ENCODE data around the gene PAGE1. TPM values are rescaled to one million over a fixed set of nuclear protein-coding genes. Genes with fewer than 3 reads are reported as not detected.

Gene PAGE1
- total RNA-seq, 2 donors from 2014 or later: 8.9 TPM; not detected in 1

DNA sequence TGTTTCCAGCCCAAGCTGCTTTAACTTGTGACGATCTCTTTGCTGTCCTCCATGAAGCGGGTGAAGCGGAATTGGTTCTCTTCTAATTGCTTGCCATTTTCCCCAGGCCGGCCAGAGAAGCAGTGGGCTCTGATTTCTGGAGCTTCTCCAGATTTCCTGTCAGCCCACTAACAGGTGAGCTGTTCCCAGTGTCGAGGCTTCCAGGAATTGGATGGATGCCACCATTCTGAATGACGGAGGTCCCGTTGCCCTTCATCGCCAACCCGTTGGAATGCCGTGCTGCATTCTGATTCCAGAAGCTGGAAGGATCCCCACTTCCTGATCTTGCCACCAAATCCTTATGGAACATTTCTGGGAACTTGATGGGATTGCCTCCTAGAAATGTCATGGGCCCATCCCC, 31.0 kb downstream of the PAGE1 start:
- 91% methylated on average over 4 of the region's 10 CpGs for WGBS
- H3K27me3 ChIP-seq (replicated peaks; ENCODE audit: insufficient read depth): no peaks in the 10 kb centered on the region
- H3K4me1 ChIP-seq (replicated peaks): no peaks in the 10 kb centered on the region
- no peak overlapping the region for H3K4me3 ChIP-seq
- H3K27ac ChIP-seq: no peak overlapping the region
- no peak for DNase-seq (ENCODE audit: low spot score)
- H3K36me3 ChIP-seq: no peaks in the 10 kb centered on the region
- intact Hi-C loops (cut with DNase I): no loop called here
- TF ChIP-seq POLR2AphosphoS5 (IDR thresholded peaks at IDR 0.05) (no peak), POLR2A (IDR thresholded peaks at IDR 0.05) (no peak)
- TF ChIP-seq, protein P1, sequence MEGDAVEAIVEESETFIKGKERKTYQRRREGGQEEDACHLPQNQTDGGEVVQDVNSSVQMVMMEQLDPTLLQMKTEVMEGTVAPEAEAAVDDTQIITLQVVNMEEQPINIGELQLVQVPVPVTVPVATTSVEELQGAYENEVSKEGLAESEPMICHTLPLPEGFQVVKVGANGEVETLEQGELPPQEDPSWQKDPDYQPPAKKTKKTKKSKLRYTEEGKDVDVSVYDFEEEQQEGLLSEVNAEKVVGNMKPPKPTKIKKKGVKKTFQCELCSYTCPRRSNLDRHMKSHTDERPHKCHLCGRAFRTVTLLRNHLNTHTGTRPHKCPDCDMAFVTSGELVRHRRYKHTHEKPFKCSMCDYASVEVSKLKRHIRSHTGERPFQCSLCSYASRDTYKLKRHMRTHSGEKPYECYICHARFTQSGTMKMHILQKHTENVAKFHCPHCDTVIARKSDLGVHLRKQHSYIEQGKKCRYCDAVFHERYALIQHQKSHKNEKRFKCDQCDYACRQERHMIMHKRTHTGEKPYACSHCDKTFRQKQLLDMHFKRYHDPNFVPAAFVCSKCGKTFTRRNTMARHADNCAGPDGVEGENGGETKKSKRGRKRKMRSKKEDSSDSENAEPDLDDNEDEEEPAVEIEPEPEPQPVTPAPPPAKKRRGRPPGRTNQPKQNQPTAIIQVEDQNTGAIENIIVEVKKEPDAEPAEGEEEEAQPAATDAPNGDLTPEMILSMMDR (IDR thresholded peaks at IDR 0.05): no peak
- no peaks in the 10 kb centered on the region for H3K9me3 ChIP-seq

DNA sequence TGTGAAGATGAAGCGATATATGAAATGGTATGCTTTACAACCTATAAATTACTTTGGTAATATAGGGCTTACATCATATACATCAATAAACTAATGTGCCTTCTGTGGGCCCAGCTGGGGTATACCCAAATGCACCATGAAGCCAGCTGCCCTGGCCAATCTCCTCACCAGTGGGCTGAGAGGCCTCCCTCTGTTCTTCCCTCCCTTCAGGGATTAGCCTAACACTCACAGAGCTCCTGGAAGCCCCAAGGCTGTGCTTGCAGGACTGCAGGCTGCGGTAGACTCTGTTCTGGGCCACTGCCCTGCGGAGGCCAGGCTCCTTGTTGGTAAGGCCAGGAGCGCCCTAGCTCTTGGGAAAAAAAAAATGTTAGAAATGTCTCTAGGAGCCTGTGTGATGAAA, 33.9 kb downstream of the PAGE1 start:
- H3K4me3 ChIP-seq: no peak overlapping the region

DNA sequence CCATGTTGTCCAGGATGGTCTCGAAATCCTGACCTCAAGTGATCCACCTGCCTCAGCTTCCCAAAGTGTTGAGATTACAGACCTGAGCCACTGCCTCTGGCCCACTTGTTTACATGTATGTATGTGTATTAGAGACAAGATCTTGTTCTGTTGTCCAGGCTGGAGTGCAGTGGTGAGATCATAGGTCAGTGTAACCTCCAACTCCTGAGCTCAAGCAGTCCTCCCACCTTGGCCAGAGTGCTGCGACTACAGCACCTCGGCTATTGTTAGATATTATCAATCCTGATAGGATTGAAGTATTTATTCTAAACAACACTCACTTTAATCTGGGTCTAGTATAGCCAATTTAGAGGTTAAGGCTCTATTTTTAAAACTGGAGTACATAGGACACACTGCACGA, 36.0 kb downstream of the PAGE1 start:
- H3K4me3 ChIP-seq: no peak overlapping the region
- no peak for DNase-seq (ENCODE audit: low spot score)
- intact Hi-C loops (cut with DNase I): no loop called here
- no peaks in the 10 kb centered on the region for H3K9me3 ChIP-seq
- no peak overlapping the region for H3K27ac ChIP-seq
- WGBS: 79% methylated on average over 4 of the region's 4 CpGs
- H3K4me1 ChIP-seq (replicated peaks): no peaks in the 10 kb centered on the region
- TF ChIP-seq POLR2A (IDR thresholded peaks at IDR 0.05): no peak
- no peak for TF ChIP-seq POLR2AphosphoS5 (IDR thresholded peaks at IDR 0.05)
- TF ChIP-seq, protein P1 (IDR thresholded peaks at IDR 0.05): no peak
- H3K27me3 ChIP-seq (replicated peaks; ENCODE audit: insufficient read depth): no peaks in the 10 kb centered on the region
- no peaks in the 10 kb centered on the region for H3K36me3 ChIP-seq

More for the DNA sequence above, 33.9 kb downstream of the PAGE1 start:
- intact Hi-C loops (cut with DNase I): no loop called here
- TF ChIP-seq, protein P1 (IDR thresholded peaks at IDR 0.05): no peak
- TF ChIP-seq POLR2A (IDR thresholded peaks at IDR 0.05) (no peak), POLR2AphosphoS5 (IDR thresholded peaks at IDR 0.05) (no peak)
- no peaks in the 10 kb centered on the region for H3K4me1 ChIP-seq (replicated peaks)
- no peaks in the 10 kb centered on the region for H3K27me3 ChIP-seq (replicated peaks; ENCODE audit: insufficient read depth)
- H3K27ac ChIP-seq: no peak overlapping the region
- no peaks in the 10 kb centered on the region for H3K9me3 ChIP-seq
- 96% methylated on average over 4 of the region's 4 CpGs for WGBS
- DNase-seq (ENCODE audit: low spot score): no peak
- H3K36me3 ChIP-seq: no peaks in the 10 kb centered on the region

DNA sequence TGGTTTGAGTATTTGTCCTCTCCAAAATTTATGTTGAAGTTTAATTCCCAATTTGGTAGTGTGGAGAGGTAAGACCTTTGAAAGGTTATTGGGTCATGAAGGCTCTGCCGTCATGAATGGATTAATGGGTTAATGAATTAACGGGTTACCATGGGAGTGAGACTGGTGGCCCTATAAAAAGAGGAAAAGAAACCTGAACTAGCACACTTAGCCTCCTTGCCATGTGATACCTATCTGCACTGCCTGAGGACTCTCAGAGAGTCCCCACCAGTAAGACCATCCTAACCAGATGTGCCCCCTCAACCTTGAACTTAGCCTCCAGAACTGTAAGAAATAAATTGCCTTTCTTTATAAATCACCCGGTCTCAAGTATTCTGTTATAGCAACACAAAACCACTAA, 39.3 kb downstream of the PAGE1 start:
- Histone ChIP-seq H3K4me1 (replicated peaks) (no peaks in the 10 kb centered on the region), H3K9me3 (no peaks in the 10 kb centered on the region), H3K4me3 (no peak overlapping the region), H3K27me3 (replicated peaks; ENCODE audit: insufficient read depth) (no peaks in the 10 kb centered on the region), H3K36me3 (no peaks in the 10 kb centered on the region), H3K27ac (no peak overlapping the region)
- intact Hi-C loops (cut with DNase I): no loop called here
- 78% methylated on average over 3 of the region's 3 CpGs for WGBS
- no peak for TF ChIP-seq POLR2A (IDR thresholded peaks at IDR 0.05)
- no peak for TF ChIP-seq POLR2AphosphoS5 (IDR thresholded peaks at IDR 0.05)
- TF ChIP-seq, protein P1 (IDR thresholded peaks at IDR 0.05): no peak
- DNase-seq (ENCODE audit: low spot score): no peak

DNA sequence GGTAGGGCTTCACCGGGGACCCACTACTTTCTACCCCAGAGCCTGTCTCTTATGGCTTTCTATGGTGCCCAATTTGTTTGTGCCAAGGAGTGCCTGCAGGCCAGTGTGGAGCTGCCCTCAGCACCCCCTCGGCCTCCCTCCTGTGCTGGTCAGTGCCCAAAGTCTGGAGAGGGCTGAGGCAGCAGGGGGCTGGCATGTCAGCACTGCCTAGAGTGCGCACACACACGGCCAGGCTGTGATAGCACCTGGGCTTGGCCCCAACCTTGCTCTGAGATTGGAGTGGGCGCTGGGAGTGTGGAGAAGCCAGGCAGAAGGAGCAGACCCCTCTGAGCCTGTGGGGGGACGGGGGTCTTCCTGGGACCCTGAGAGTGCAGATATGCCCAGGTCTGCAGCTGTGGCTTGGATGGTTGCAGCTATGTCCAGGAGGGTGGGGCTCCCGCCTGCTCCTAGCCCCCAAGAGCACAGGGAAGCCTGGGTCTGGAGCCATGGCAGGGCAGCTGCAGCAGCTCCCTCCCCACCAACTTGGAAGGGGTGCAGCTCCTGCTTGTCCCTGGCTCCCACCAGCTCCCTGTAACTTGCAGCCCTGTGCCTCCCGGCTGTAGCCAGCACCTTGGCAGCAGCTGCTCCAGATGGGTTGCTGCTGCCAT, 50.7 kb downstream of the PAGE1 start:
- DNase-seq (ENCODE audit: low spot score): no peak
- WGBS: no CpG with 5 or more reads among the region's 8 CpGs
- Histone ChIP-seq H3K27ac (no peak overlapping the region), H3K9me3 (no peaks in the 10 kb centered on the region), H3K4me3 (no peak overlapping the region), H3K36me3 (no peaks in the 10 kb centered on the region), H3K4me1 (replicated peaks) (no peaks in the 10 kb centered on the region), H3K27me3 (replicated peaks; ENCODE audit: insufficient read depth) (no peaks in the 10 kb centered on the region)
- intact Hi-C loops (cut with DNase I): no loop called here
- TF ChIP-seq POLR2A (IDR thresholded peaks at IDR 0.05): no peak
- TF ChIP-seq, protein P1 (IDR thresholded peaks at IDR 0.05): no peak
- TF ChIP-seq POLR2AphosphoS5 (IDR thresholded peaks at IDR 0.05): no peak
